Stimulated activated CD4-positive, alpha-beta T cell treated with anti-CD3 and anti-CD28 coated beads, Interleukin-4, amount 100 ng/mL, for 48 hours (primary cell): Measurements from ENCODE around the gene KIAA2012.

Experiments used
- DNase-seq, 2 donors: peaks; one replicate each; pipeline ENCODE4 v3.0.0-alpha.2; 2020; ENCODE audit warnings: low read depth in 2 of 2

KIAA2012 gene

DNA sequence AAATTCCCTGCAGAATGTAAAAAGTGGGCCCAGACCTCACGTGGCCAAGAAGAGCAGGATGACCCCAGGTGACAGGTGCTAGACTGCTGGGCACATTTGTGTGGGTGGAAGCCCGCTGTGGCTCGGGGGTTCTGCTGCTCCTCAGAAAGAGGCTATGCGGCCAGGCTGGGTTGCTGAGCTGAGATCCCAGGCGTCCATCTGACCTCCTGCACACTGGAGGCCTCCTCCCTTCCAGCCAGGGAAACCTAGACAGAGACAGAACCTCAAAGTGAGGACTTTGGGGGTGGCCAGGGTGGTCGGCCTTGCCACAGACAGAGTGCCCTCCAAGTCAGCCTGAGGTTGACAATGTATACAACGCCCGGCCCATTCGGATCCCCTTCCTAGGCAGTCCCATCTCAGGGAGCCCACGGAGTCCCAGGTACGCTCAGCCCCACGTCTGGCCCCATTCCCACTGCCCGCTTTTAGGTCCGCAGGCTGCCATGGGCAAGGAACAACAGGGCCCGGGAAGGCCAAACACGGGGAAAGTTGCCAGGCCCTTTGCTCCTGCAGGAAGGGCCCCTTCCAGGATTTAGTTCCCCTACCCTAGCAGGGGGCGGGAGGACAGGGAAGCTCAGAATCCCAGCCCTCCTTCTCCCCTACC, 75.6 kb downstream of the KIAA2012 start:
- no peak for DNase-seq

DNA sequence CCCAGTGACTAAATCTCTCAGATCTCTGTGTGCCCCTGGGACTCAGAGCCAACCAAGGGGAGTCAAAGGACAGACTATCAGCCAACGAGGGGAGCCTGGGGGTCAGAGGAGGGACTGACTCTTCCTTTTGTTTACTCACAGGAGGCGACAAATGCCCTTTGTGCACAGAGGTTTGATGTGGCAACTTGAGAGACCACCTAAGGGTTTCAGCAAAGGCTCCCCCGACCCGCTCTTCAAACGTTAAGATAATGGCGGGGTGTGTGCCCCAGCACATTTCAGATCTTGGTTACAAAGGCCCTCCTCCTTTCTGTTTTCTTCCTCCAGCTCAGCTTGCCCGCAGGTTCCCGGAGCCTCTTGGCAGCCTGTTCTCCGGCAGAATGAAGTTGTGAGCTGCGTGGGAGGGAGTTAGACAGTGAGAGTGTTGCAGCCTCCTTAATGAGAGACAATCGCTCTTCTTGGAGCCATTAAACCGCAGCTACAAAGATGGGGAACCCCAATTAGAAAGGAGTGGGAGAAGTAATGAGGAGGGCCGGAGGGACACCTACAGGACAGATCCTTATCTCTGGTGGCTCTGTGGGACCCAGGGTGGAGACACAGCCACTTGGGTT, 76.2 kb downstream of the KIAA2012 start:
- DNase-seq = no peak

DNA sequence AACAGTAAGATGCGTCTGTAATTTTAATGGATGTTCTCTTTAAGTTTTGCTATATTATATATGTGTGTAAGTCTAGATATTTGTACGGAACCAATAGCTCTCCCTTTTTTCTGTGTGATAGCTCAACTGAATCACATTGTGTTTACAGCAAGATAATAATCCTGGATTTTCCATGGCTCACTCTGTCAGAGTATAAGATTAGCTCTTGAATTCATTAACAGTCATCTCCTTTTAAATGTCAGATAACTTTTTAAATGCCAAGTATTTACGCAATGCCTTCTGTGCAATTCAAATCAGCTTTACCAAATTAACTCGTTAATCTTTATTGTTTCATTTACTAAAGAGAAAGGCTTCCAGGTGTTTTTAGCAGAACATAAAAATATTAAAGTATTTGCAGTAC, 76.9 kb downstream of the KIAA2012 start:
- no peak for DNase-seq

- DNase-seq = no peak
These were observed 79.2 kb downstream of the KIAA2012 start for GRCh38 chr2:202152104-202152715.

- DNase-seq = no peak
These were observed 81.6 kb downstream of the KIAA2012 start for GRCh38 chr2:202154613-202155012.

- DNase-seq = no peak
These were observed 84.3 kb downstream of the KIAA2012 start for GRCh38 chr2:202157211-202157990.

GRCh38 chr2:202158796-202159195, 85.7 kb downstream of the KIAA2012 start:
- DNase-seq = no peak

DNA sequence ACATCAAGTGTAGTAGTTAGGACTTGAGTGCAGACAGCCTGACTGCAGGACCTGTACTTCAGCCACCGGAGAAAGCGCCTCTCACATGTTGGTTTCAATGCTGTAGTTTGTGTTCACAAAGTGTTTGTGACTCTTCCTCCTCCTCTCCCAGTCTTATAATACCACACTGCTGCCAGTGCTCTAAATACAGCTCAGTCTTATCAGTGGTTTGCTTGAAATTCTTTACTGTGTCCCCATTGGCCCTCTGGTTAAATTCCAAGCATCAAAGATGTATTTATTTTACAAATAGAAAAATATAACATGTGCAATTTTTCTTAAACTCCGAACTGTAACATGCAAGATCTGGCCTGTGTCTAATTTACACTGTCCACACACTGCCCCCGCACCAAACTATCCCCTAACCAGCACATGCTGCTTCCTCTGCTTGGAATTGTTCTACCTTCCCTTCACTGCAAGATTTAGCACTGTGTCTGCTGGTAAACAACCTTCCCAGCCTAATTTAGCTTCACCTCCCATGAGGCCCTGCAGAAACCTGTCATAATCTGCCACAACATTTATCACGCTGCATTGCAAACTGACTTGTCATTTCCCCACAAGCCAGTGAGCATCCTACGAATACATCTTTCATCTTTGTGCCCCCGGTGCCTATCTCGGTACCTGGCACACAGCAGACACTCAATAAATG, 88.2 kb downstream of the KIAA2012 start:
- no peak for DNase-seq

DNA sequence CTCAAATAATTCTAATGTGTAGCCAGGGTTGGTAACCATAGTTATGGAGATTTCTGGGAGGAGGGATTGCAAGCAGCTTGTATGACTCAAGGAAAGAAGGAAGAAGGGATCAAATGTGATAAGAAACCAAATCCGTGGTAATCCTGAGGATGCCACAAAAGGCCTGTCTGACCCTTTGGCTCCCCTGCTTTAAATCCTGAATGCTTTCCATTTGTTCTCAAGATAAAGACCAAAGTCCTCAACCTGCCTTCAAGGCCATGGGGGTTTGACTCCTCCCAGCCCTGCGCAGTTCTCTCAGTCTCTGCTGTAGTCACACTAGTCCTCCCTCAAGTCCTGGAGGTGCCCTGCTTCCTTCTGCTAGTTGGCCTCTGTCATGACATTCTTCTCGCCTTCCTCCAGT, 91.4 kb downstream of the KIAA2012 start:
- DNase-seq = no peak

- DNase-seq = no peak
These were observed 92.2 kb downstream of the KIAA2012 start for GRCh38 chr2:202165208-202165607.

DNA sequence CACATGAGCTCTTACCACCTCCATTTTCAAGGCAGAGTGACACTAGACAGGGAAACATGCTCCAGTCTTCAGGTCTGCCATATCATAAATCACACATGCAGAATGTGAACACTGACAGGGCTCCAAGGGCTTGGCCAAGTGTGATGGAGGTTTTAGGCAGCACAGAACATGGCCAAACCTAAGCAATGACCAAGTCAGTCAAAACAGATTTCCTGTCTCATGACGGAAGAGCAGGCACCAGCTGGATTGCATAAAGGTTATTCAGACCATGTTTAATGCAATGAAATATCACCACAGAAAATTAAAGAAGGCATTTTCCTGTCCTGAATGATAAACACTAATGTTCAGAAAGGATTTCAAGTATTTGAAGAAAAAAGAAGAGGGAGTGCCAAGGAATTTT, 92.9 kb downstream of the KIAA2012 start:
- DNase-seq = no peak

- no peak for DNase-seq
These were observed 96.1 kb downstream of the KIAA2012 start for GRCh38 chr2:202169131-202169530.

- DNase-seq = no peak
These were observed 96.9 kb downstream of the KIAA2012 start for GRCh38 chr2:202169832-202170424.

- no peak for DNase-seq
These were observed 98.3 kb downstream of the KIAA2012 start for GRCh38 chr2:202171241-202171825.

GRCh38 chr2:202172439-202173211, 99.6 kb downstream of the KIAA2012 start:
- DNase-seq = peak in 1 of 2 donors; percentile 52

GRCh38 chr2:202178346-202178958, 105.4 kb downstream of the KIAA2012 start:
- peak; percentile 20 to 27 for DNase-seq

GRCh38 chr2:202184557-202184956, 111.5 kb downstream of the KIAA2012 start:
- DNase-seq = no peak

DNA sequence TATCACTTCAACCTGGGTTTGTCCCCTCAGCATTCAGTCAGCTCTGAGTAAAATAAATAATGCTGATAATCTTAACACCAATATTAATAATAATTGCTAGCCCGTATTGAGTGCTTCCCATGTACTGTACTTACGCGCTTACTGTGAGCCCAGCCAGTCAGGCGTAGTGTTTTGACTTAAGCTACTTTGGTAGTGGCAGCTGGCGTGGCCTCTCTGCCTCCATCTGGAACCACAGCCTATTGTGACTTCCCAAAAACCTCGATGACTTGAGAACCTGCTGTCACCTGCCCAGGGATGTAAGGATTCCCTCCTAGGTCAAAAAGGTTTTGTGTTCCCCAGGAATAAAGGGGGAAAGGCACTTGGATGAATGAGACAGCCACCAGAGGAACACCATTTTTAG, 112.1 kb downstream of the KIAA2012 start:
- DNase-seq = no peak

- DNase-seq = no peak
These were observed 113.7 kb downstream of the KIAA2012 start for GRCh38 chr2:202186641-202187202.

DNA sequence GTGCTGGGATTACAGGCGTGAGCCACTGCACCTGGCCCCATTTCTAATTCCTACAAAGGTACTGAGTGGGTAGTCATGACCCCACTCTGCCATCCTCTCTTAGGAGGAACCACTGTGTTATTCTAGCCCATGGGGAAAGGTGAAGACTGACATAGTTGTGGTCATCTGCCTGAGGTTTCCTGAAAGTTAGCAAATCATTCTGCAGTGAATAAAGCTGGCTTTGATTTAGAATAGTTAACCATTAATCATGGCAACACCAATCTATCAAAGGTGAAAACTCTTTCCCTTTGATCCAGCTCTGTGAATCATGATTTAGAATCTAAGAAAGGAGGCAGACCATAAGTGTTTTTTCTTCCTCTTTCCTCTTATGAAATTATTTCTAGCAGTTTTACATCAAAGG, 114.5 kb downstream of the KIAA2012 start:
- no peak for DNase-seq
